Natural killer cell (primary cell): ENCODE results near the gene TBCC. TPM values are rescaled to one million over a fixed set of nuclear protein-coding genes. Genes with fewer than 3 reads are reported as not detected.

Source experiments
- ATAC-seq, 3 donors: fragments of 150-1000 bp in 2 of 3; fragments of 200-7000 bp in 1 of 3; cut with Tn5 transposase; 1 replicate in 1 of 3; 2 replicates in 2 of 3; pipeline ENCODE4 v1.10.0; 2021; ENCODE audit warnings: mild to moderate bottlenecking in 2 of 3, moderate library complexity in 2 of 3
- DNase-seq, 2 donors: peaks; one replicate each; pipeline versions ENCODE4 v3.0.0 to v3.0.0-alpha.2; 2013 to 2021; ENCODE audit warnings: mixed read lengths in 1 of 2
- H3K27ac ChIP-seq: one replicate; pipeline ENCODE4 v1.5.1; 2013; ENCODE audit warnings: mild to moderate bottlenecking, low read length
- H3K27me3 ChIP-seq: one replicate; pipeline ENCODE4 v1.6.1; 2013; ENCODE audit warnings: low read length; ENCODE audit not compliant: control insufficient read depth, insufficient read depth
- H3K36me3 ChIP-seq: one replicate; pipeline ENCODE4 v1.6.1; 2013; ENCODE audit warnings: low read length; ENCODE audit not compliant: control insufficient read depth, insufficient read depth
- H3K4me1 ChIP-seq: one replicate; pipeline ENCODE4 v1.6.1; 2013; ENCODE audit warnings: low read length; ENCODE audit not compliant: control insufficient read depth, insufficient read depth
- H3K4me3 ChIP-seq: one replicate; pipeline ENCODE4 v1.5.1; 2013; ENCODE audit warnings: low read length
- H3K9me3 ChIP-seq: one replicate; pipeline ENCODE4 v1.6.1; 2013; ENCODE audit warnings: low read length; ENCODE audit not compliant: control insufficient read depth, insufficient read depth
- H3K27ac Mint-ChIP-seq, 2 donors: one replicate each; pipeline ENCODE4 v1.8.0; 2022; ENCODE audit warnings: mild to moderate bottlenecking in 2 of 2, mixed read lengths in 2 of 2, moderate library complexity in 1 of 2
- H3K27me3 Mint-ChIP-seq, 2 donors: one replicate each; pipeline ENCODE4 v1.8.0; 2022; ENCODE audit warnings: low read depth in 2 of 2, mixed read lengths in 2 of 2
- H3K36me3 Mint-ChIP-seq: one replicate; pipeline ENCODE4 v1.8.0; 2022; ENCODE audit warnings: mixed read lengths
- H3K4me1 Mint-ChIP-seq, 2 donors: one replicate each; pipeline ENCODE4 v1.8.0; 2022; ENCODE audit warnings: mixed read lengths in 2 of 2
- H3K4me3 Mint-ChIP-seq: one replicate; pipeline ENCODE4 v1.8.0; 2022; ENCODE audit warnings: mild to moderate bottlenecking, moderate library complexity, mixed read lengths
- H3K9me3 Mint-ChIP-seq, 2 donors: one replicate each; pipeline ENCODE4 v1.8.0; 2022; ENCODE audit warnings: mixed read lengths in 2 of 2
- WGBS: methylation state at CpG from one replicate; pipeline ENCODE4 v1.1.7; 2013; ENCODE audit warnings: missing lambda C conversion rate; ENCODE audit not compliant: insufficient coverage; 5-methylcytosine and 5-hydroxymethylcytosine counted together
- intact Hi-C: fragments of 100-400 bp; cut with micrococcal nuclease; formaldehyde crosslinking; loops from one replicate; pipeline ENCODE4 v1.14.2; 2022
- total RNA-seq, 4 donors: library from RNA; stranded (reverse); fragments of 120-200 nt in 1 of 4; gene quantifications; one replicate each; pipeline versions ENCODE4 v1.2.3 to v1.2.4, GENCODE V29; 2013 to 2022
- TF ChIP-seq, protein P1 (sequence below): fragments of 200-600 bp; IDR thresholded peaks from one replicate; pipeline ENCODE4 v1.8.0; 2022; ENCODE audit warnings: antibody characterized with exemption

Gene TBCC
- total RNA-seq, 3 donors from 2014 or later (not counting 1 experiment from before 2014, with no cell fraction given): 64.1 to 77.6 (median 65.6) TPM

- Mint-ChIP-seq H3K4me1 (no peaks in the 10 kb centered on the region), H3K36me3 (no peaks in the 10 kb centered on the region), H3K27me3 (peaks cover 0 to 6% of the 10 kb centered on the region in 2 donors), H3K27ac (no peak overlapping the region), H3K4me3 (no peak overlapping the region), H3K9me3 (peaks cover 0 to 3% of the 10 kb centered on the region in 2 donors)
- H3K27ac ChIP-seq: no peak overlapping the region
- ATAC-seq (no peak), DNase-seq (no peak)
- no peaks in the 10 kb centered on the region for H3K9me3 ChIP-seq
- no peaks in the 10 kb centered on the region for H3K4me1 ChIP-seq
- TF ChIP-seq, protein P1, sequence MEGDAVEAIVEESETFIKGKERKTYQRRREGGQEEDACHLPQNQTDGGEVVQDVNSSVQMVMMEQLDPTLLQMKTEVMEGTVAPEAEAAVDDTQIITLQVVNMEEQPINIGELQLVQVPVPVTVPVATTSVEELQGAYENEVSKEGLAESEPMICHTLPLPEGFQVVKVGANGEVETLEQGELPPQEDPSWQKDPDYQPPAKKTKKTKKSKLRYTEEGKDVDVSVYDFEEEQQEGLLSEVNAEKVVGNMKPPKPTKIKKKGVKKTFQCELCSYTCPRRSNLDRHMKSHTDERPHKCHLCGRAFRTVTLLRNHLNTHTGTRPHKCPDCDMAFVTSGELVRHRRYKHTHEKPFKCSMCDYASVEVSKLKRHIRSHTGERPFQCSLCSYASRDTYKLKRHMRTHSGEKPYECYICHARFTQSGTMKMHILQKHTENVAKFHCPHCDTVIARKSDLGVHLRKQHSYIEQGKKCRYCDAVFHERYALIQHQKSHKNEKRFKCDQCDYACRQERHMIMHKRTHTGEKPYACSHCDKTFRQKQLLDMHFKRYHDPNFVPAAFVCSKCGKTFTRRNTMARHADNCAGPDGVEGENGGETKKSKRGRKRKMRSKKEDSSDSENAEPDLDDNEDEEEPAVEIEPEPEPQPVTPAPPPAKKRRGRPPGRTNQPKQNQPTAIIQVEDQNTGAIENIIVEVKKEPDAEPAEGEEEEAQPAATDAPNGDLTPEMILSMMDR: no peak
- intact Hi-C loops: no loop called here
- no peak overlapping the region for H3K4me3 ChIP-seq
- 34% methylated on average over 5 of the region's 9 CpGs for WGBS
- no peaks in the 10 kb centered on the region for H3K27me3 ChIP-seq
- no peaks in the 10 kb centered on the region for H3K36me3 ChIP-seq
These were observed 35.6 kb downstream of the TBCC start for GRCh38 chr6:42710316-42710715.

DNA sequence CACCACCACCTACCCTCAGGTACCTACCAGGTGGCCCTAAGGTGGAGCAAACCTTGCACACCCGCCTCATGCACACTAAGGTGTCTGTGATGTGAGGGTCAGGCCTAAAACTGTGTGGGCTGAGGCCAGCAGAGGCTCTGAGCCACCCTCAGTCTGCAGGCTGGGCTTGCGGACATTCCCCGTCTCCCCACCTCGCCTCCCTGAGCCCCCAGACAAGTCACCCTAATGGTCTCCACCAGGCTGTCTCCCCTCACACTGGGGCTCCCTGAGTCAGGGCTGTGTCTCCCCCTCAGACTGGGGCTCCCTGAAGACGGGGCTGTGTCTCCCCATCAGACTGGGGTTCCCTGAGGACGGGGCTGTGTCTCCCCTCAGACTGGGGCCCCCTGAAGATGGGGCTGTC, 36.0 kb downstream of the TBCC start:
- peaks cover 0 to 6% of the 10 kb centered on the region in 2 donors for H3K27me3 Mint-ChIP-seq

GRCh38 chr6:42708096-42708495, 37.8 kb downstream of the TBCC start:
- H3K4me3 ChIP-seq: no peak overlapping the region
- DNase-seq (no peak), ATAC-seq (no peak)
- H3K27ac Mint-ChIP-seq: no peak overlapping the region
- H3K27me3 Mint-ChIP-seq: peaks cover 0 to 6% of the 10 kb centered on the region in 2 donors
- no peak overlapping the region for H3K27ac ChIP-seq
- TF ChIP-seq, protein P1: no peak
- WGBS: 93% methylated on average over 11 of the region's 11 CpGs
- no peak overlapping the region for H3K4me3 Mint-ChIP-seq
- H3K9me3 ChIP-seq: no peaks in the 10 kb centered on the region
- H3K4me1 Mint-ChIP-seq: no peaks in the 10 kb centered on the region
- H3K9me3 Mint-ChIP-seq: peaks cover 0 to 3% of the 10 kb centered on the region in 2 donors
- no peaks in the 10 kb centered on the region for H3K36me3 ChIP-seq
- H3K27me3 ChIP-seq: no peaks in the 10 kb centered on the region
- no peaks in the 10 kb centered on the region for H3K4me1 ChIP-seq
- intact Hi-C loops: no loop called here
- no peaks in the 10 kb centered on the region for H3K36me3 Mint-ChIP-seq

More for the DNA sequence above, 36.0 kb downstream of the TBCC start:
- Histone ChIP-seq H3K27me3 (no peaks in the 10 kb centered on the region), H3K9me3 (no peaks in the 10 kb centered on the region), H3K4me1 (no peaks in the 10 kb centered on the region), H3K36me3 (no peaks in the 10 kb centered on the region), H3K4me3 (no peak overlapping the region), H3K27ac (no peak overlapping the region)
- Mint-ChIP-seq H3K36me3 (no peaks in the 10 kb centered on the region), H3K9me3 (peaks cover 0 to 3% of the 10 kb centered on the region in 2 donors), H3K4me1 (no peaks in the 10 kb centered on the region), H3K4me3 (no peak overlapping the region), H3K27ac (no peak overlapping the region)
- ATAC-seq: no peak
- TF ChIP-seq, protein P1: no peak
- no peak for DNase-seq
- WGBS: 97% methylated on average over 6 of the region's 6 CpGs
- intact Hi-C loops: no loop called here

GRCh38 chr6:42707595-42707994, 38.3 kb downstream of the TBCC start:
- Mint-ChIP-seq H3K27me3 (peaks cover 0 to 6% of the 10 kb centered on the region in 2 donors), H3K9me3 (peaks cover 0 to 3% of the 10 kb centered on the region in 2 donors), H3K27ac (no peak overlapping the region), H3K4me1 (no peaks in the 10 kb centered on the region), H3K36me3 (no peaks in the 10 kb centered on the region), H3K4me3 (no peak overlapping the region)
- TF ChIP-seq, protein P1: no peak
- Histone ChIP-seq H3K9me3 (no peaks in the 10 kb centered on the region), H3K4me1 (no peaks in the 10 kb centered on the region), H3K27me3 (no peaks in the 10 kb centered on the region), H3K36me3 (no peaks in the 10 kb centered on the region), H3K27ac (no peak overlapping the region), H3K4me3 (no peak overlapping the region)
- intact Hi-C loops: no loop called here
- 90% methylated on average over 7 of the region's 7 CpGs for WGBS
- no peak for DNase-seq
- no peak for ATAC-seq
